ENCODE measurements around the gene SSTR4. TPM values are rescaled to one million over a fixed set of nuclear protein-coding genes. Genes with fewer than 3 reads are reported as not detected.

The SSTR4 gene
- total and polyA plus RNA-seq, 9 of the 15 experiments (the other 6 are each of a cell fraction or from before 2014, with no cell fraction given) = not detected

DNA sequence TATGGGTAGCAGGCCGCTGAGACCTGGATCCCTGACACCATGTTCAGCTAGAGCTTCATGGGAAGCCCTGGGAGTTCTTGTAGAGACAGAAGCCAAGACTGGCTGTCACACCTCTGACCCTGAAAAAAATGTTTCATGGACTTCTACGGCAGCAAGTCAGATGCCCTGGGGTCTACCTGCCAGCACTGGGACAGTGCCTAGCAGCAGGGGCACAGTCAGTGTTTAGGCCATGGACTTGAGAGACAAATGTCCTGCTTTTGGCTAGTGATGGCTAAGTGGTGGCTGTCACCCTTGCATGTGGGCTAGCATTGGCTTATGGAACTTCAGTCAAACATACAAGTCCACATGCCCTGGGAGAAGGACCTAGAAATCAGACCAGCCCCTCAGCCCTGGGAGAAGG is 41.3 kb upstream of the SSTR4 start:
- no peak overlapping the region for H3K9ac ChIP-seq (ENCODE audit: insufficient read depth in 1 of 2, low read depth in 2 of 2, low read length in 2 of 2)
- no peak overlapping the region for H2AFZ ChIP-seq (ENCODE audit: low read depth, low read length)
- H3K36me3 ChIP-seq (ENCODE audit: control insufficient read depth, insufficient read depth, low read length) = no peaks in the 10 kb centered on the region
- no peaks in the 10 kb centered on the region for H4K20me1 ChIP-seq (replicated peaks; ENCODE audit: control insufficient read depth, insufficient read depth, low read length)
- ATAC-seq (no peak), FAIRE-seq (no peak), DNase-seq (ENCODE audit: extremely low read depth in 1 of 4, low spot score in 3 of 4) (no peak)
- no TSS peak for BruUV-seq (replicated peaks)
- in situ Hi-C loops (cut with MboI) (no loop called here), intact Hi-C loops (cut with micrococcal nuclease) (no loop called here)
- H3K9me1 ChIP-seq (ENCODE audit: control insufficient read depth, insufficient read depth, low read length) = no peaks in the 10 kb centered on the region
- ChIA-PET CTCF (ENCODE audit: low intra/inter-chr PET ratio) (no interaction called here), POLR2A (no interaction called here)
- no peaks in the 10 kb centered on the region for H3K4me1 ChIP-seq (replicated peaks in 1 of 2; ENCODE audit: control insufficient read depth in 2 of 2, insufficient read depth in 2 of 2, low read length in 2 of 2)
- no peak overlapping the region for H3K4me2 ChIP-seq (ENCODE audit: insufficient read depth, low read length)
- 0% methylated on average over 2 of the region's 2 CpGs for WGBS (ENCODE audit: insufficient coverage, low coverage, missing lambda C conversion rate)
- H3K79me2 ChIP-seq (ENCODE audit: control insufficient read depth, insufficient read depth, low read length) = no peaks in the 10 kb centered on the region
- no peak overlapping the region for H3K4me3 ChIP-seq
- no peak overlapping the region for H3K27ac ChIP-seq (ENCODE audit: extremely low read depth, low read depth, low read length)
- no peak for TF ChIP-seq SRSF9 (IDR thresholded peaks at IDR 0.05; ENCODE audit: borderline replicate concordance, low read depth, low read length)
- TF ChIP-seq HDGF (IDR thresholded peaks at IDR 0.05) = no peak
- TF ChIP-seq, protein P1, sequence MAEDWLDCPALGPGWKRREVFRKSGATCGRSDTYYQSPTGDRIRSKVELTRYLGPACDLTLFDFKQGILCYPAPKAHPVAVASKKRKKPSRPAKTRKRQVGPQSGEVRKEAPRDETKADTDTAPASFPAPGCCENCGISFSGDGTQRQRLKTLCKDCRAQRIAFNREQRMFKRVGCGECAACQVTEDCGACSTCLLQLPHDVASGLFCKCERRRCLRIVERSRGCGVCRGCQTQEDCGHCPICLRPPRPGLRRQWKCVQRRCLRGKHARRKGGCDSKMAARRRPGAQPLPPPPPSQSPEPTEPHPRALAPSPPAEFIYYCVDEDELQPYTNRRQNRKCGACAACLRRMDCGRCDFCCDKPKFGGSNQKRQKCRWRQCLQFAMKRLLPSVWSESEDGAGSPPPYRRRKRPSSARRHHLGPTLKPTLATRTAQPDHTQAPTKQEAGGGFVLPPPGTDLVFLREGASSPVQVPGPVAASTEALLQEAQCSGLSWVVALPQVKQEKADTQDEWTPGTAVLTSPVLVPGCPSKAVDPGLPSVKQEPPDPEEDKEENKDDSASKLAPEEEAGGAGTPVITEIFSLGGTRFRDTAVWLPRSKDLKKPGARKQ (CRISPR knock-in tag; IDR thresholded peaks at IDR 0.05) = no peak
- TF ChIP-seq NEUROD1 (IDR thresholded peaks at IDR 0.05; ENCODE audit: borderline replicate concordance, low read depth, low read length, partially characterized antibody) = no peak
- TF ChIP-seq ZSCAN29 (IDR thresholded peaks at IDR 0.05) = no peak
- TF ChIP-seq, protein P2, sequence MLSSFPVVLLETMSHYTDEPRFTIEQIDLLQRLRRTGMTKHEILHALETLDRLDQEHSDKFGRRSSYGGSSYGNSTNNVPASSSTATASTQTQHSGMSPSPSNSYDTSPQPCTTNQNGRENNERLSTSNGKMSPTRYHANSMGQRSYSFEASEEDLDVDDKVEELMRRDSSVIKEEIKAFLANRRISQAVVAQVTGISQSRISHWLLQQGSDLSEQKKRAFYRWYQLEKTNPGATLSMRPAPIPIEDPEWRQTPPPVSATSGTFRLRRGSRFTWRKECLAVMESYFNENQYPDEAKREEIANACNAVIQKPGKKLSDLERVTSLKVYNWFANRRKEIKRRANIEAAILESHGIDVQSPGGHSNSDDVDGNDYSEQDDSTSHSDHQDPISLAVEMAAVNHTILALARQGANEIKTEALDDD (IDR thresholded peaks at IDR 0.05) = no peak
- TF ChIP-seq CEBPG (CRISPR knock-in tag; IDR thresholded peaks at IDR 0.05) = no peak
- no peak for TF ChIP-seq CEBPG (tag; conservative IDR thresholded peaks at IDR 0.05 in 1 of 2, IDR thresholded peaks at IDR 0.05 in 1 of 2)
- TF ChIP-seq, protein P3, sequence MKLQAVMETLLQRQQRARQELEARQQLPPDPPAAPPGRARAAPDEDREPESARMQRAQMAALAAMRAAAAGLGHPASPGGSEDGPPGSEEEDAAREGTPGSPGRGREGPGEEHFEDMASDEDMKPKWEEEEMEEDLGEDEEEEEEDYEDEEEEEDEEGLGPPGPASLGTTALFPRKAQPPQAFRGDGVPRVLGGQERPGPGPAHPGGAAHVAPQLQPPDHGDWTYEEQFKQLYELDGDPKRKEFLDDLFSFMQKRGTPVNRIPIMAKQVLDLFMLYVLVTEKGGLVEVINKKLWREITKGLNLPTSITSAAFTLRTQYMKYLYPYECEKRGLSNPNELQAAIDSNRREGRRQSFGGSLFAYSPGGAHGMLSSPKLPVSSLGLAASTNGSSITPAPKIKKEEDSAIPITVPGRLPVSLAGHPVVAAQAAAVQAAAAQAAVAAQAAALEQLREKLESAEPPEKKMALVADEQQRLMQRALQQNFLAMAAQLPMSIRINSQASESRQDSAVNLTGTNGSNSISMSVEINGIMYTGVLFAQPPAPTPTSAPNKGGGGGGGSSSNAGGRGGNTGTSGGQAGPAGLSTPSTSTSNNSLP (IDR thresholded peaks at IDR 0.05; ENCODE audit: borderline replicate concordance, low read depth, low read length) = no peak
- TF ChIP-seq ZNF408 (CRISPR knock-in tag; IDR thresholded peaks at IDR 0.05; ENCODE audit: low read depth) = no peak
- no peak for TF ChIP-seq BDP1 (IDR thresholded peaks at IDR 0.05; ENCODE audit: insufficient read depth, insufficient read length)
- H3K9me3 ChIP-seq (replicated peaks; ENCODE audit: control insufficient read depth, insufficient read depth, low read depth, low read length) = no peaks in the 10 kb centered on the region
- peaks cover 0 to 9% of the 10 kb centered on the region in 2 experiments; a peak in 2 of 5 replicates for H3K27me3 ChIP-seq (ENCODE audit: control insufficient read depth in 2 of 2, insufficient read depth in 2 of 2, low read length in 2 of 2)
